Measurements from ENCODE around the gene ELAVL2.

The ELAVL2 gene

GRCh38 chr9:23747088-23748075 is 78.7 kb downstream of the ELAVL2 start:
- no peak for DNase-seq (ENCODE audit: low read depth, low spot score)
- TF ChIP-seq, protein P1, sequence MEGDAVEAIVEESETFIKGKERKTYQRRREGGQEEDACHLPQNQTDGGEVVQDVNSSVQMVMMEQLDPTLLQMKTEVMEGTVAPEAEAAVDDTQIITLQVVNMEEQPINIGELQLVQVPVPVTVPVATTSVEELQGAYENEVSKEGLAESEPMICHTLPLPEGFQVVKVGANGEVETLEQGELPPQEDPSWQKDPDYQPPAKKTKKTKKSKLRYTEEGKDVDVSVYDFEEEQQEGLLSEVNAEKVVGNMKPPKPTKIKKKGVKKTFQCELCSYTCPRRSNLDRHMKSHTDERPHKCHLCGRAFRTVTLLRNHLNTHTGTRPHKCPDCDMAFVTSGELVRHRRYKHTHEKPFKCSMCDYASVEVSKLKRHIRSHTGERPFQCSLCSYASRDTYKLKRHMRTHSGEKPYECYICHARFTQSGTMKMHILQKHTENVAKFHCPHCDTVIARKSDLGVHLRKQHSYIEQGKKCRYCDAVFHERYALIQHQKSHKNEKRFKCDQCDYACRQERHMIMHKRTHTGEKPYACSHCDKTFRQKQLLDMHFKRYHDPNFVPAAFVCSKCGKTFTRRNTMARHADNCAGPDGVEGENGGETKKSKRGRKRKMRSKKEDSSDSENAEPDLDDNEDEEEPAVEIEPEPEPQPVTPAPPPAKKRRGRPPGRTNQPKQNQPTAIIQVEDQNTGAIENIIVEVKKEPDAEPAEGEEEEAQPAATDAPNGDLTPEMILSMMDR (IDR thresholded peaks at IDR 0.05; ENCODE audit: low read depth, low read length), result no peak
- H3K4me3 ChIP-seq (ENCODE audit: low read depth, low read length), result no peak overlapping the region
- in situ Hi-C loops (cut with HindIII; ENCODE audit: low sequenced_read_pairs), result no loop called here

GRCh38 chr9:23746317-23746716 is 79.7 kb downstream of the ELAVL2 start:
- DNase-seq (ENCODE audit: low read depth, low spot score), result no peak
- TF ChIP-seq, protein P1 (IDR thresholded peaks at IDR 0.05; ENCODE audit: low read depth, low read length), result no peak

DNA sequence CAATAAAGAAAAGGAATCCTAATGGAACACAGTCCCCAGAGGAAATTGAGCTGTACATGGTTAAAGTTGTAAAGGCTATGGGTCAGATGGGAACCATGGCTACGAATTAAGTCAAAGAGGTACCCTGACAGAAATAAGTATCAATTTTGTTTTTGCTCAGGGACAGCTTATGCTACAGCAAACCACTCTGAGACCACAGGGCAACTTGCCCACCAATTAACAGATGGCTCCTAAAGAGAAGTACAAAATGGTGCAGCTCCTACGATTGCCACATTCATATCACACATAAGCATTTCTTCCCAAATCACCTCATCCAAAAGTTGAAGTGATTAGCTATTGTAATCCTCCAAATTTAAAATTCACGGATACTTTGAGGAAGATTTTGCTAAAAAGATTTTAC is 83.0 kb downstream of the ELAVL2 start:
- in situ Hi-C loops (cut with HindIII; ENCODE audit: low sequenced_read_pairs), result no loop called here
- TF ChIP-seq, protein P1 (IDR thresholded peaks at IDR 0.05; ENCODE audit: low read depth, low read length), result no peak
- H3K4me3 ChIP-seq (ENCODE audit: low read depth, low read length), result no peak overlapping the region
- DNase-seq (ENCODE audit: low read depth, low spot score), result no peak

More at GRCh38 chr9:23746317-23746716, 79.7 kb downstream of the ELAVL2 start:
- in situ Hi-C loops (cut with HindIII; ENCODE audit: low sequenced_read_pairs), result no loop called here
- H3K4me3 ChIP-seq (ENCODE audit: low read depth, low read length), result no peak overlapping the region

- TF ChIP-seq, protein P1 (IDR thresholded peaks at IDR 0.05; ENCODE audit: low read depth, low read length), result no peak
- H3K4me3 ChIP-seq (ENCODE audit: low read depth, low read length), result no peak overlapping the region
- in situ Hi-C loops (cut with HindIII; ENCODE audit: low sequenced_read_pairs), result no loop called here
- no peak for DNase-seq (ENCODE audit: low read depth, low spot score)
Observed at GRCh38 chr9:23741351-23741750, 84.7 kb downstream of the ELAVL2 start.

- H3K4me3 ChIP-seq (ENCODE audit: low read depth, low read length), result no peak overlapping the region
- in situ Hi-C loops (cut with HindIII; ENCODE audit: low sequenced_read_pairs), result no loop called here
- TF ChIP-seq, protein P1 (IDR thresholded peaks at IDR 0.05; ENCODE audit: low read depth, low read length), result no peak
- no peak for DNase-seq (ENCODE audit: low read depth, low spot score)
Observed at GRCh38 chr9:23740531-23740930, 85.5 kb downstream of the ELAVL2 start.

DNA sequence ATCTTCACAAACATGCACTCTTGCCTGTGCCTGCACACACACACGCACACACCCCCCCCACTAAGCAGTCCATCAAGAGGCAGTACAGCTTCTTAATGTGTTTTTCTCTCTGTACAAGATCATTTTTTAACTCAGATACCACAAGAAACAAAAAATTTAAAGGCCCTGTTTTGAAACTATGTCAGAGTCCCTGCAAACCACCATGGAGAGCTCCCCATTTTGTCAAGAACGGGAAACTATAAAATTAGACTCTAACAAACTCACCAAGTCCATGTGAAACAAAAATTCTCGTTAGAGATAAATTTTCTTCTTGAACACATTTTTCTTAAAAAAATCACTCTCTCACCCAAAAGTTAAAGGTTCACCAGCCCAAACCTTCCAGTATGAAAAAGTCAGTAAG is 86.3 kb downstream of the ELAVL2 start:
- no peak for DNase-seq (ENCODE audit: low read depth, low spot score)
- in situ Hi-C loops (cut with HindIII; ENCODE audit: low sequenced_read_pairs), result no loop called here
- TF ChIP-seq, protein P1 (IDR thresholded peaks at IDR 0.05; ENCODE audit: low read depth, low read length), result no peak
- H3K4me3 ChIP-seq (ENCODE audit: low read depth, low read length), result no peak overlapping the region
